NCI-H446 (cell line): Measurements from ENCODE around the gene FAM174C.

ENCODE experiments used
- DNase-seq, 2 experiments: peaks; one replicate each; lab custom pipeline; 2025; lab: John Stamatoyannopoulos, UW

FAM174C gene

DNA sequence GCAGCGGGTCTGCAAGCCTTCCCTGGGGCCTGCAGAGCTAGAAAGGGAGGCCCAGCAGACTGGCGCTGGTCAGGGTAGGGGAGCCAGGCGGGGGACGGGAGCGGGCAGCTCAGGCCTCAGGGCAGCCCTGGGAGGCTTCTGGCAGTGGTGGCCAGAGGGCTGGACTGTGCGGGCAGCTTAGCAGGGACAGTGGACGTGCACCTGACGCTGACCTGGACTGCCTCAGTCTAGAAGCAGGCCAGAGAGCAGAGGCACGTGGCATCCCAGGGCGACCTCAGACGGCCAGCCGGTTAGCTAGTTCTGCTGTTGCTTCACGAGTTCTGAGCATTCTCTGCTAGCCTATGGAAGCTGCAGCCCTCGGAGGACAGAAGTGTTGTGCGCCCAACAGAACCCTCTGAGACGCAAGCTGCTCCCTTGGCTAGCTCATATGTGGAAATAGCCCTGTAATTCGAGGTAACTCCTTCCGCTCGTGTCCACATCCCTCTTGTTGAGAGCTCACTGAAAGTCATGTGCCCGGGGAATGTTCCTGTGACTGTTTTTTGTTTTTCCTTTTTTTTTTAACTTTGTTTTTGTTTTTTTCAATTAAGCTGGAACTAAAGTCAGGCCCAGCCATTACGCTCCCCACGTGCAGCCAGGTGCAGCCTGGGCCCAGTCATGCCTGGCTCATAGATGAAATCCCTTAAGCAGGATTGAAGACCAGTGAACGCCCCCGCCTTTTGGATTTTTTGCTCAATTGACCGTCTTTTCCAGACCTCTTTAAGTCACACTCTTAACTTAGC is 1.9 kb upstream of the FAM174C start:
- DNase-seq, result no peak

GRCh38 chr19:1274081-1274851 is 1.1 kb upstream of the FAM174C start:
- DNase-seq, result no peak

GRCh38 chr19:1274852-1275259 is 474 bp upstream of the FAM174C start:
- DNase-seq, result peak in 1 of 2 experiments; percentile 60

GRCh38 chr19:1275976-1276627 is 772 bp downstream of the FAM174C start:
- no peak for DNase-seq

GRCh38 chr19:1276628-1277022 is 1.3 kb downstream of the FAM174C start:
- DNase-seq, result no peak

DNA sequence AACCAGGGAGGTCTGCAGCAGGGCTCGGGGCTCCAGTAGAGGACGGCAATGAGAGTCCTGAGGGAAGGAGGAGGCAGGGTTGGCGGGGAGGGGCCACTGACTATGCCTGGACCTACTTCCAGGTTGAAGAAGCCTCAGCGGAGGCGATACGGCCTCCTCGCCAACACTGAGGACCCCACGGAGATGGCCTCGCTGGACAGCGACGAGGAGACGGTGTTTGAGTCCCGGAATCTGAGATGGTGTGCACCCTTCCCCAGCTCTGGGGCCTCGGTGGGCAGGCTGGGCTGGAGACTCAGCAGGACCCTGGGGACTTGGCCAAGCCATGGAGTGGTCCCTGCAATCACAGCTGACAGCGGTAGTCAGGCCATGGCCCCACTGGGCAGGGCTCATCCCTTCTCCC is 1.7 kb downstream of the FAM174C start:
- DNase-seq, result no peak

DNA sequence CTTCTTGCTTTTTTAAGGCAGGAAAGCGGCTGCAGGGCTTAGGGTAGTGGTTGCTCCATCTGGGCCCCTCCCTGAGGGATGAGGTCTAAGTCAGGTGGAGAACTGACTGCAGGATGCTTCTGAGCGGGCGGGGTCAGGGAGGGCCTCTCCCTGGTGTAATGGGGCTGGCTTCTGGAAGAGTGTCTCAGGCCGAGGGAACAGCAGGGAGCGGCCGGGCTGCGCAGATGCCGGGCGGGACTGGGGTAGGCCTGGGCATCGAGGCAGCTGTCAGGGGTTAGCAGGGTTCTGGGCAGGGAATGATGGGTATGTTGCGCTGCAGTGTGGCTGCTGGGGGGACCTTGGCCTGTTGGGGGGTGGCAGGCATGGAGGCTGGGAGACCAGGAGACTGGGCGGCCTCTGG is 2.7 kb downstream of the FAM174C start:
- no peak for DNase-seq

- no peak for DNase-seq
Measured at GRCh38 chr19:1278713-1279660, 3.7 kb downstream of the FAM174C start.

DNA sequence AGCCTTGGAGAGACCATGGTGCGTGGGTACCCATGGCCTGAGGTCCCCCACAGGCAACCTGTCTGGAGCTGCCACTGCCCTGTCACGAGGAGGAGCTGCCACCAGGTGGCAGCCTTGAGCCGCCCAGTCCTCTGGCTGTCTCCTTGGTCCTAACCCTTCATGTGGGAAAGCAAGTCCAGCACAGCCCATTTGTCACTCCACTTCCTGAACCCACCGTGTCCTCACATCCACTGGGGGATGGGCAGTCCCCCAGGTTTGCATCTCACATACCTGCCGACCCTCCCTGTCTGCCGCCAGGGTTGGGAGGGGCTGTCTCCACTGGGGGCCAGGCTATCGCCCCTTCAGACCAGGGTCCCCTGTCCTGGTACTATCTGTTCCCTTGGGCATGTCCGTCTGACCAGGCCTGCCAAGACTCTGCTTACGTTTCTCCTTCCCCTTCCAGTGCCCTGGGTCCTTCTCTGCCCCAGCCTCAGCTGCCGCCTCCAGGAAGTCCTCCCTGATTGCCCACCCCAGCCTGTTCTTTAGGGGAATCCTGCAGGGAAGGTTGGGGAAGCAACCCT is 4.5 kb downstream of the FAM174C start:
- DNase-seq, result peak; percentile 87 to 89

DNA sequence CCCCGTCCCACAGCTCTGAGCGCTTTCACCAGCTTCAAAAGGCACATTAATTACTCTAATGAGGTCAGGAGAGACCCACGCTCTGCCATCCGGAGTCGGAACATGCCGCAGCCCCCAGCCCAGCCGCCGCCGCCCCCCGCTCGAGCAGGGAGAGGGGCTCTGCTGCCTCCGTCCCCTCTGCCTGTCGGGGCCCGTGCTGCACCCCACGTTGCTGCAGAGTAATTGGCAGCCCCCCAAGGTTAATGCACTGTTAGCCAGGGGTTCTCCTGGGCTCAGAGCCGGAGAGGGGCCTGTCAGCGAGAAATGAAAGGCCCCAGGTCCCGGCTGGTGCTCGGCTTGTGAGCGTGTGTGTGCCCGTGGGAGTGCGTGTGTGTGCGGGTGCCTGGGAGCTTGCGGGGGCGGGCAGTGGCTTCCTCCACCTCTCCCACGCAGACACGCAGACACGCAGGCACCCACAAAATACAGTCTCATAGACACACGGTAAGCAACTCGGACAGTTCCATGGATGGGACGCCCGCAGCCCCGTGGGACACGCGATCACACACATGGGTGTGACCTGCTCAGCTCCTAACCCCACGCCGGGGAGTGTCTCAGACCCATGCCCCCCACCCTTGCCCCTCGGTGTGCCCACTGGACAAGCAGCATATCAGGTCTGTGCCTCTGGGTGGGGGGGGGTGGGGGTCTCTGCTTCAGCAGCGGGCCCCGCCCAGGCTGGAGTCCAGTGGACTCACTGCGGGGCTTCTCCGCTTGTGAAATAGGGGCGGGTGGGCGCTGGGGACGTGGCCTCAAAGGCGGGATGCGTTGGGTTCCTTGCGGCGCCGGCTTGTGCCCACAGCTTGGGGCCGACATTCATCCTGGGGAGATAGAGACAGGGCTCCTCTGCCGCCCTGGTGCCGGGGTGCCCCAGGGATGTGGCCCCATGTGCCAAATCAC is 5.6 kb downstream of the FAM174C start:
- no peak for DNase-seq

GRCh38 chr19:1281569-1282287 is 6.4 kb downstream of the FAM174C start:
- no peak for DNase-seq

- DNase-seq, result no peak
Measured at GRCh38 chr19:1282588-1283206, 7.4 kb downstream of the FAM174C start.

GRCh38 chr19:1283207-1283916 is 8.0 kb downstream of the FAM174C start:
- no peak for DNase-seq

DNA sequence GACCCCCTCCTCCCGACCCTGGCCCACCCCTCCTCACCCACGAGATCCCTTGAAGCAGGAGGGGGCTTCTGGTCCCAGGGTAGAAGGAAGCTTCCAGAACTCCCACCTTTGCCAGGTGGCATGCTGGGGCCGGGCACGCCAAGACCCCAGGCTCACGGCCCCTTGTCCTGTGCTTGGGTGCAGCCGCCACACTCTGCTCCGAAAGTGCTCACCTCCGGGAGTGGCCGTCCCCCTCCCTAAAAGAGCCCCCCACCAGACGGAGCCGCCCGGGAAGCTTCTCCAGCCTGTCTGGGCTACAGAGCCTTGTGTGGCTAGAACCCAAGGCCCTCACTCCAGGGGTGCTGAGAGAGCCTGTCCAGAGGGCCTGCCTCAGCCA is 8.6 kb downstream of the FAM174C start:
- no peak for DNase-seq

GRCh38 chr19:1284293-1284978 is 9.1 kb downstream of the FAM174C start:
- DNase-seq, result no peak

DNA sequence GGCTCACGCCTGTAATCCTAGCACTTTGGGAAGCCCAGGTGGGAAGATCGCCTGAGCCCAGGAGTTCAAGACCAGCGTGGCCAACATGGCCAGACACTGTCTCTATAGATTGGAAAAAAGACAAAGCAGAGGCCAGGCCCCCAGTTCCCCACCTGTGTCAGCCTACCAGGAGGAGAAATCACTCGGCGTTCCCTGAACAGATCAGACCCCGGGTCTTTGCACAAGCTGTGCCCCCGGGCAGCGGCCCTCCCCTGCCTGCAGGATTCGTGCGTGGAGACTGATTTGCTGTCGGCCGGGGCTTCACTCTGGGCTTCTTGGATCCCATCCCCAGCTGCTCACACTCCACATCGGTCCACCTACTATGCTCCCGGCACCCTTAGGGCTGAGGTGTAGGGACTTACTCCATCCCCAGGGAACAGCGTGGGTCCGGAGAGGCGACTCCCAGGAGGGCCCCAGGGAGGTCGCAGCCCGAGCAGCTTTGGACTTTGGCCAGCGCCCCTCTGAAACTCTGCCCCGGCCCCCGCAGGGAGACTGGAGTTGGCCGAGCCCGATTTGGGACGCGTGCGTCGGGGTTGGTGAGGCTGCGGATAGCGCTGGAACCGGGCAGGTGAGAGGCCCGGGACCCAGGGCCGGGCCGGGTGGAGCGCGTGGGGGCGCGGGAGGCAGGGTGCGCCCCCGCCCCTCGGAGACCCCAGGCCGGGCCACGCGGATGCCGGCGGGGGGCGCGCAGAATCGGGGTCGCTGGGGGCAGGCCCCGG is 9.8 kb downstream of the FAM174C start:
- DNase-seq, result no peak

- no peak for DNase-seq
Measured at GRCh38 chr19:1285737-1286360, 10.5 kb downstream of the FAM174C start, which contains the start of gene EFNA2. EFNA2 (plus strand) TSS chr19:1285873; CDS start chr19:1286169, 296 bp downstream.
